Transverse colon (tissue), 4 donors: Measurements from ENCODE around the gene BCAS4. TPM values are rescaled to one million over a fixed set of nuclear protein-coding genes. Genes with fewer than 3 reads are reported as not detected.

Experiments used
- DNase-seq: peaks from one replicate; pipeline ENCODE4 v3.0.0-alpha.2; 2019
- H3K27ac ChIP-seq, 4 donors: fragments of 200-600 bp; sonication (generic); 2 replicates each; pipeline ENCODE4 v1.5.1; 2016 to 2018; ENCODE audit warnings: inconsistent platforms in 4 of 4
- H3K27me3 ChIP-seq: fragments of 200-600 bp; sonication (generic); 2 replicates; pipeline ENCODE4 v1.5.1; 2017; ENCODE audit warnings: inconsistent platforms
- H3K36me3 ChIP-seq, 4 donors: fragments of 200-600 bp; sonication (generic); 2 replicates each; pipeline ENCODE4 v1.5.1; 2017 to 2019; ENCODE audit warnings: inconsistent platforms in 4 of 4
- H3K4me1 ChIP-seq, 4 donors: fragments of 200-600 bp; sonication (generic); 2 replicates each; pipeline ENCODE4 v1.5.1; 2017 to 2020; ENCODE audit warnings: inconsistent platforms in 4 of 4
- H3K4me3 ChIP-seq, 4 donors: fragments of 200-600 bp; sonication (generic); 1 replicate in 1 of 4; 2 replicates in 3 of 4; pipeline versions ENCODE4 v1.5.1 to v1.6.1; 2017 to 2019; ENCODE audit warnings: inconsistent platforms in 4 of 4
- H3K9me3 ChIP-seq, 2 donors: fragments of 200-600 bp; sonication (generic); 2 replicates each; pipeline ENCODE4 v1.5.1; 2017 to 2019; ENCODE audit warnings: inconsistent platforms in 2 of 2
- EP300 ChIP-seq: sonication (generic); formaldehyde crosslinking; IDR thresholded peaks from one replicate; pipeline ENCODE4 v1.6.1; 2017; ENCODE audit warnings: antibody characterized with exemption, low read depth
- POLR2A ChIP-seq: fragments of 450-650 bp; IDR thresholded peaks from one replicate; pipeline ENCODE4 v1.6.1; 2016; ENCODE audit warnings: antibody characterized with exemption, mild to moderate bottlenecking, moderate library complexity
- POLR2AphosphoS5 ChIP-seq, 3 donors: sonication (generic); formaldehyde crosslinking; IDR thresholded peaks; one replicate each; pipeline ENCODE4 v1.6.1; 2016; ENCODE audit warnings: antibody characterized with exemption in 3 of 3
- WGBS, 2 donors: methylation state at CpG; one replicate each; pipeline ENCODE4 v1.1.5; 2018; ENCODE audit warnings: low coverage in 1 of 2; 5-methylcytosine and 5-hydroxymethylcytosine counted together
- in situ Hi-C, 4 donors: fragments of 200-750 bp; cut with MboI; loops; one replicate each; pipeline versions ENCODE4 v1.15.0 to v1.15.1; 2017; ENCODE audit warnings: low sequenced_read_pairs in 3 of 4, low pct_ligation_motif_present in 1 of 4, low pct_unique_long_range_greater_than_20kb in 1 of 4
- intact Hi-C: fragments of 100-400 bp; cut with DNase I; formaldehyde crosslinking; loops from one replicate; pipeline ENCODE4 v1.15.1; 2023; ENCODE audit warnings: low total_unique reads
- small RNA-seq, 4 donors: library from RNA; depleted of rRNA; stranded (forward); fragments of <200 nt; gene quantifications; one replicate each; pipeline ENCODE3, GENCODE V24; 2016
- total RNA-seq, 4 donors: library from RNA; depleted of rRNA; stranded (reverse); fragments of >200 nt; gene quantifications; one replicate each; pipeline ENCODE4 v1.1.0, GENCODE V29; 2016
- TF ChIP-seq, protein P1 (sequence below), 5 experiments: fragments of 200-600 bp in 3 of 5; fragments of 450-650 bp in 2 of 5; sonication (generic) in 3 of 5; IDR thresholded peaks; 1 replicate in 2 of 5; 2 replicates in 3 of 5; pipeline ENCODE4 v1.5.1; 2016 to 2017; ENCODE audit warnings: antibody characterized with exemption in 5 of 5, inconsistent platforms in 3 of 5, mild to moderate bottlenecking in 2 of 5, moderate library complexity in 1 of 5

BCAS4 gene
- total RNA-seq, 4 donors from 2014 or later: 3.3 to 16.5 (median 4.0) TPM; not detected in 1

DNA sequence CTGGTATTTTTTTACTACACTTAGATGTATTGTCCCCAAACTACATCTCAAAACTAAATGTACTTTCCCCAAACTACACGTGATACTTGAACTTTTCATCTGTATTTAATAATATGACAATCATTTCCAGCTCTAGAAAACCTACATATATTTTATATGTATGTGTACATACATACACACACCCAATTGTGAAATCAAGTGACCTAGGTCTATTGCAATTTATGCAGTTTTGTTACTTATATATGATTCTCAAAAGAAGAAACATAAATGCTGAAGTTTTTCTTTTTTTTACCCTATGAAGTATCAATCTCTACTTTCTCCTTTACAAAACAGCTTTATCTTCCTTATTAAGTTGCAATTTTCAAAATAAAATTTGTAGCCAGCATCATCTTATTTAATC is 131.7 kb downstream of the BCAS4 start:
- in situ Hi-C loops: no loop called here
- Histone ChIP-seq H3K27ac (no peak overlapping the region), H3K4me1 (peaks cover 25 to 79% (median 41%) of the 10 kb centered on the region in 4 donors), H3K9me3 (no peaks in the 10 kb centered on the region), H3K4me3 (no peak overlapping the region), H3K27me3 (no peaks in the 10 kb centered on the region), H3K36me3 (peaks cover 0 to 7% (median 3%) of the 10 kb centered on the region in 4 donors)
- DNase-seq: no peak
- 21 to 38% methylated on average over 1 of the region's 1 CpG for WGBS, 2 donors
- intact Hi-C loops: no loop called here
- TF ChIP-seq, protein P1, sequence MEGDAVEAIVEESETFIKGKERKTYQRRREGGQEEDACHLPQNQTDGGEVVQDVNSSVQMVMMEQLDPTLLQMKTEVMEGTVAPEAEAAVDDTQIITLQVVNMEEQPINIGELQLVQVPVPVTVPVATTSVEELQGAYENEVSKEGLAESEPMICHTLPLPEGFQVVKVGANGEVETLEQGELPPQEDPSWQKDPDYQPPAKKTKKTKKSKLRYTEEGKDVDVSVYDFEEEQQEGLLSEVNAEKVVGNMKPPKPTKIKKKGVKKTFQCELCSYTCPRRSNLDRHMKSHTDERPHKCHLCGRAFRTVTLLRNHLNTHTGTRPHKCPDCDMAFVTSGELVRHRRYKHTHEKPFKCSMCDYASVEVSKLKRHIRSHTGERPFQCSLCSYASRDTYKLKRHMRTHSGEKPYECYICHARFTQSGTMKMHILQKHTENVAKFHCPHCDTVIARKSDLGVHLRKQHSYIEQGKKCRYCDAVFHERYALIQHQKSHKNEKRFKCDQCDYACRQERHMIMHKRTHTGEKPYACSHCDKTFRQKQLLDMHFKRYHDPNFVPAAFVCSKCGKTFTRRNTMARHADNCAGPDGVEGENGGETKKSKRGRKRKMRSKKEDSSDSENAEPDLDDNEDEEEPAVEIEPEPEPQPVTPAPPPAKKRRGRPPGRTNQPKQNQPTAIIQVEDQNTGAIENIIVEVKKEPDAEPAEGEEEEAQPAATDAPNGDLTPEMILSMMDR (IDR thresholded peaks at IDR 0.05): no peak
- no peak for TF ChIP-seq EP300
- TF ChIP-seq POLR2A: no peak
- TF ChIP-seq POLR2AphosphoS5 (IDR thresholded peaks at IDR 0.05): no peak

Small RNAs within 50 kb of the gene (small RNA-seq; reads per million reads assigned to genes)
- gene TMSB4XP6: 0 reads per million in 4 donors

Other genes with a start within 250 kb of the BCAS4 start
- 10 to 100 TPM in 1 of 4 donors, 1 to 10 TPM in 3; 4.6 to 15.7 (median 8.7) TPM for gene RIPOR3, start 103.5 kb upstream of the BCAS4 start, total RNA-seq
- 10 to 100 TPM in 3 of 4 donors, 1 to 10 TPM in 1; 1.2 to 34.8 (median 17.2) TPM for gene PARD6B, start 63.5 kb upstream of the BCAS4 start, total RNA-seq
- gene ADNP, start 136.4 kb downstream of the BCAS4 start, total RNA-seq: 10 to 100 TPM; 34.8 to 65.7 (median 42.5) TPM
- 10 to 100 TPM in 3 of 4 donors, 1 to 10 TPM in 1; 3.2 to 42.9 (median 38.4) TPM for gene DPM1, start 163.5 kb downstream of the BCAS4 start, total RNA-seq
- 10 to 100 TPM in 1 of 4 donors, 1 to 10 TPM in 3; 3.7 to 10.7 (median 4.0) TPM for gene MOCS3, start 163.8 kb downstream of the BCAS4 start, total RNA-seq
- 10 to 100 TPM in 2 of 4 donors, 1 to 10 TPM in 2; 3.8 to 36.3 (median 8.9) TPM for gene KCNG1, start 228.0 kb downstream of the BCAS4 start, total RNA-seq